ENCODE results near the gene KCNK10.

The KCNK10 gene

GRCh38 chr14:88234442-88234841, 88.6 kb downstream of the KCNK10 start:
- Histone ChIP-seq H3K4me1 (ENCODE audit: control insufficient read depth, insufficient read depth, low read length) (peaks cover 3% of the 10 kb centered on the region), H3K27me3 (ENCODE audit: control insufficient read depth, insufficient read depth, low read length) (no peaks in the 10 kb centered on the region), H3K9ac (ENCODE audit: low read depth, low read length) (no peak overlapping the region), H3K36me3 (ENCODE audit: control insufficient read depth, insufficient read depth, low read length) (no peaks in the 10 kb centered on the region), H3K4me3 (ENCODE audit: low read depth, low read length) (no peak overlapping the region), H3K9me3 (ENCODE audit: control insufficient read depth, insufficient read depth, low read length) (no peaks in the 10 kb centered on the region)

- Histone ChIP-seq H3K36me3 (ENCODE audit: control insufficient read depth, insufficient read depth, low read length) (no peaks in the 10 kb centered on the region), H3K4me1 (ENCODE audit: control insufficient read depth, insufficient read depth, low read length) (peaks cover 3% of the 10 kb centered on the region), H3K9me3 (ENCODE audit: control insufficient read depth, insufficient read depth, low read length) (no peaks in the 10 kb centered on the region), H3K4me3 (ENCODE audit: low read depth, low read length) (no peak overlapping the region), H3K9ac (ENCODE audit: low read depth, low read length) (no peak overlapping the region), H3K27me3 (ENCODE audit: control insufficient read depth, insufficient read depth, low read length) (no peaks in the 10 kb centered on the region)
Observed at GRCh38 chr14:88233915-88234314, 89.2 kb downstream of the KCNK10 start.

- H3K36me3 ChIP-seq (ENCODE audit: control insufficient read depth, insufficient read depth, low read length): no peaks in the 10 kb centered on the region
- H3K4me1 ChIP-seq (ENCODE audit: control insufficient read depth, insufficient read depth, low read length): peaks cover 3% of the 10 kb centered on the region
- H3K27me3 ChIP-seq (ENCODE audit: control insufficient read depth, insufficient read depth, low read length): no peaks in the 10 kb centered on the region
- H3K9me3 ChIP-seq (ENCODE audit: control insufficient read depth, insufficient read depth, low read length): no peaks in the 10 kb centered on the region
- H3K9ac ChIP-seq (ENCODE audit: low read depth, low read length): no peak overlapping the region
- no peak overlapping the region for H3K4me3 ChIP-seq (ENCODE audit: low read depth, low read length)
Observed at GRCh38 chr14:88232771-88233170, 90.3 kb downstream of the KCNK10 start.

GRCh38 chr14:88231603-88232002, 91.5 kb downstream of the KCNK10 start:
- no peaks in the 10 kb centered on the region for H3K27me3 ChIP-seq (ENCODE audit: control insufficient read depth, insufficient read depth, low read length)
- H3K4me1 ChIP-seq (ENCODE audit: control insufficient read depth, insufficient read depth, low read length): peaks cover 3% of the 10 kb centered on the region
- H3K9me3 ChIP-seq (ENCODE audit: control insufficient read depth, insufficient read depth, low read length): no peaks in the 10 kb centered on the region
- no peaks in the 10 kb centered on the region for H3K36me3 ChIP-seq (ENCODE audit: control insufficient read depth, insufficient read depth, low read length)
- no peak overlapping the region for H3K4me3 ChIP-seq (ENCODE audit: low read depth, low read length)
- H3K9ac ChIP-seq (ENCODE audit: low read depth, low read length): no peak overlapping the region

- no peaks in the 10 kb centered on the region for H3K36me3 ChIP-seq (ENCODE audit: control insufficient read depth, insufficient read depth, low read length)
- H3K9ac ChIP-seq (ENCODE audit: low read depth, low read length): no peak overlapping the region
- H3K4me3 ChIP-seq (ENCODE audit: low read depth, low read length): no peak overlapping the region
- H3K4me1 ChIP-seq (ENCODE audit: control insufficient read depth, insufficient read depth, low read length): peaks cover under 1% of the 10 kb centered on the region
- no peaks in the 10 kb centered on the region for H3K27me3 ChIP-seq (ENCODE audit: control insufficient read depth, insufficient read depth, low read length)
- H3K9me3 ChIP-seq (ENCODE audit: control insufficient read depth, insufficient read depth, low read length): no peaks in the 10 kb centered on the region
Observed at GRCh38 chr14:88229428-88229827, 93.6 kb downstream of the KCNK10 start.

GRCh38 chr14:88228522-88229236, 94.4 kb downstream of the KCNK10 start:
- no peaks in the 10 kb centered on the region for H3K4me1 ChIP-seq (ENCODE audit: control insufficient read depth, insufficient read depth, low read length)
- no peaks in the 10 kb centered on the region for H3K27me3 ChIP-seq (ENCODE audit: control insufficient read depth, insufficient read depth, low read length)
- no peak overlapping the region for H3K4me3 ChIP-seq (ENCODE audit: low read depth, low read length)
- H3K36me3 ChIP-seq (ENCODE audit: control insufficient read depth, insufficient read depth, low read length): no peaks in the 10 kb centered on the region
- no peak overlapping the region for H3K9ac ChIP-seq (ENCODE audit: low read depth, low read length)
- H3K9me3 ChIP-seq (ENCODE audit: control insufficient read depth, insufficient read depth, low read length): no peaks in the 10 kb centered on the region

- no peak overlapping the region for H3K4me3 ChIP-seq (ENCODE audit: low read depth, low read length)
- no peaks in the 10 kb centered on the region for H3K36me3 ChIP-seq (ENCODE audit: control insufficient read depth, insufficient read depth, low read length)
- H3K9ac ChIP-seq (ENCODE audit: low read depth, low read length): no peak overlapping the region
- no peaks in the 10 kb centered on the region for H3K4me1 ChIP-seq (ENCODE audit: control insufficient read depth, insufficient read depth, low read length)
- no peaks in the 10 kb centered on the region for H3K27me3 ChIP-seq (ENCODE audit: control insufficient read depth, insufficient read depth, low read length)
- H3K9me3 ChIP-seq (ENCODE audit: control insufficient read depth, insufficient read depth, low read length): no peaks in the 10 kb centered on the region
Observed at GRCh38 chr14:88227693-88228092, 95.4 kb downstream of the KCNK10 start.

GRCh38 chr14:88225721-88226120, 97.3 kb downstream of the KCNK10 start:
- Histone ChIP-seq H3K4me3 (ENCODE audit: low read depth, low read length) (no peak overlapping the region), H3K4me1 (ENCODE audit: control insufficient read depth, insufficient read depth, low read length) (no peaks in the 10 kb centered on the region), H3K9ac (ENCODE audit: low read depth, low read length) (no peak overlapping the region), H3K27me3 (ENCODE audit: control insufficient read depth, insufficient read depth, low read length) (no peaks in the 10 kb centered on the region), H3K36me3 (ENCODE audit: control insufficient read depth, insufficient read depth, low read length) (no peaks in the 10 kb centered on the region), H3K9me3 (ENCODE audit: control insufficient read depth, insufficient read depth, low read length) (no peaks in the 10 kb centered on the region)

GRCh38 chr14:88218119-88218915, 104.8 kb downstream of the KCNK10 start:
- Histone ChIP-seq H3K4me3 (ENCODE audit: low read depth, low read length) (no peak overlapping the region), H3K9ac (ENCODE audit: low read depth, low read length) (no peak overlapping the region), H3K4me1 (ENCODE audit: control insufficient read depth, insufficient read depth, low read length) (no peaks in the 10 kb centered on the region), H3K36me3 (ENCODE audit: control insufficient read depth, insufficient read depth, low read length) (no peaks in the 10 kb centered on the region), H3K9me3 (ENCODE audit: control insufficient read depth, insufficient read depth, low read length) (no peaks in the 10 kb centered on the region), H3K27me3 (ENCODE audit: control insufficient read depth, insufficient read depth, low read length) (no peaks in the 10 kb centered on the region)

GRCh38 chr14:88212691-88213090, 110.4 kb downstream of the KCNK10 start:
- no peaks in the 10 kb centered on the region for H3K27me3 ChIP-seq (ENCODE audit: control insufficient read depth, insufficient read depth, low read length)
- no peaks in the 10 kb centered on the region for H3K36me3 ChIP-seq (ENCODE audit: control insufficient read depth, insufficient read depth, low read length)
- H3K9ac ChIP-seq (ENCODE audit: low read depth, low read length): no peak overlapping the region
- no peaks in the 10 kb centered on the region for H3K9me3 ChIP-seq (ENCODE audit: control insufficient read depth, insufficient read depth, low read length)
- no peaks in the 10 kb centered on the region for H3K4me1 ChIP-seq (ENCODE audit: control insufficient read depth, insufficient read depth, low read length)
- no peak overlapping the region for H3K4me3 ChIP-seq (ENCODE audit: low read depth, low read length)

- no peaks in the 10 kb centered on the region for H3K27me3 ChIP-seq (ENCODE audit: control insufficient read depth, insufficient read depth, low read length)
- no peak overlapping the region for H3K9ac ChIP-seq (ENCODE audit: low read depth, low read length)
- H3K4me3 ChIP-seq (ENCODE audit: low read depth, low read length): no peak overlapping the region
- no peaks in the 10 kb centered on the region for H3K4me1 ChIP-seq (ENCODE audit: control insufficient read depth, insufficient read depth, low read length)
- no peaks in the 10 kb centered on the region for H3K36me3 ChIP-seq (ENCODE audit: control insufficient read depth, insufficient read depth, low read length)
- H3K9me3 ChIP-seq (ENCODE audit: control insufficient read depth, insufficient read depth, low read length): no peaks in the 10 kb centered on the region
Observed at GRCh38 chr14:88210426-88210825, 112.6 kb downstream of the KCNK10 start.

GRCh38 chr14:88209273-88209672, 113.8 kb downstream of the KCNK10 start:
- H3K9me3 ChIP-seq (ENCODE audit: control insufficient read depth, insufficient read depth, low read length): no peaks in the 10 kb centered on the region
- no peak overlapping the region for H3K4me3 ChIP-seq (ENCODE audit: low read depth, low read length)
- no peak overlapping the region for H3K9ac ChIP-seq (ENCODE audit: low read depth, low read length)
- no peaks in the 10 kb centered on the region for H3K36me3 ChIP-seq (ENCODE audit: control insufficient read depth, insufficient read depth, low read length)
- H3K27me3 ChIP-seq (ENCODE audit: control insufficient read depth, insufficient read depth, low read length): no peaks in the 10 kb centered on the region
- H3K4me1 ChIP-seq (ENCODE audit: control insufficient read depth, insufficient read depth, low read length): no peaks in the 10 kb centered on the region
